Liver (tissue), 9 donors: ENCODE measurements around the gene MUS81. TPM values are rescaled to one million over a fixed set of nuclear protein-coding genes. Genes with fewer than 3 reads are reported as not detected.

Experiments
- DNase-seq: peaks from one replicate; pipeline ENCODE4 v3.0.0-alpha.2; 2017; ENCODE audit warnings: low spot score
- H3K27ac ChIP-seq, 2 donors: one replicate each; pipeline ENCODE4 v1.7.0; 2013; ENCODE audit warnings: inconsistent platforms in 2 of 2, low read length in 2 of 2, control low read depth in 1 of 2, low read depth in 1 of 2, mild to moderate bottlenecking in 1 of 2
- H3K27me3 ChIP-seq, 4 donors: one replicate each; pipeline versions ENCODE4 v1.6.1 to v1.7.0; 2013; ENCODE audit warnings: low read length in 3 of 4, inconsistent platforms in 1 of 4, mild to moderate bottlenecking in 1 of 4, moderate library complexity in 1 of 4; ENCODE audit not compliant: control insufficient read depth in 4 of 4, insufficient read depth in 4 of 4
- H3K36me3 ChIP-seq, 4 donors: one replicate each; pipeline versions ENCODE4 v1.6.1 to v1.7.0; 2013; ENCODE audit warnings: low read length in 3 of 4, mild to moderate bottlenecking in 3 of 4, low read depth in 1 of 4, moderate library complexity in 1 of 4; ENCODE audit not compliant: control insufficient read depth in 4 of 4, insufficient read depth in 3 of 4
- H3K4me1 ChIP-seq, 4 donors: one replicate each; pipeline versions ENCODE4 v1.6.1 to v1.7.0; 2013; ENCODE audit warnings: low read length in 3 of 4, mild to moderate bottlenecking in 3 of 4, moderate library complexity in 1 of 4; ENCODE audit not compliant: control insufficient read depth in 4 of 4, insufficient read depth in 4 of 4
- H3K4me3 ChIP-seq, 3 donors: one replicate each; pipeline versions ENCODE4 v1.6.1 to v1.7.0; 2013; ENCODE audit warnings: low read length in 3 of 3, control low read depth in 1 of 3, low read depth in 1 of 3, mild to moderate bottlenecking in 1 of 3
- H3K9ac ChIP-seq, 2 donors: one replicate each; pipeline ENCODE4 v1.7.0; 2013; ENCODE audit warnings: low read length in 2 of 2, mild to moderate bottlenecking in 2 of 2, moderate library complexity in 2 of 2, control low read depth in 1 of 2, low read depth in 1 of 2
- H3K9me3 ChIP-seq, 4 donors: one replicate each; pipeline versions ENCODE4 v1.6.1 to v1.7.0; 2013; ENCODE audit warnings: low read length in 3 of 4; ENCODE audit not compliant: control insufficient read depth in 4 of 4
- ATF3 ChIP-seq: IDR thresholded peaks from 2 replicates; pipeline ENCODE4 v1.6.1; 2016; ENCODE audit warnings: antibody characterized with exemption
- CTCF ChIP-seq: fragments of 150-350 bp; IDR thresholded peaks from 2 replicates; pipeline ENCODE4 v1.5.1; 2017; ENCODE audit warnings: improper control_type of control experiment, low read depth, low read length; ENCODE audit not compliant: missing input control
- EGR1 ChIP-seq, 2 donors: IDR thresholded peaks; 2 replicates each; pipeline ENCODE4 v1.6.1; 2016 to 2018; ENCODE audit warnings: antibody characterized with exemption in 2 of 2, low read depth in 2 of 2
- FOXA1 ChIP-seq: IDR thresholded peaks from 2 replicates; pipeline ENCODE4 v1.6.1; 2016; ENCODE audit warnings: antibody characterized with exemption
- GABPA ChIP-seq, 2 donors: IDR thresholded peaks in 1 of 2; conservative IDR thresholded peaks in 1 of 2; 2 replicates each; pipeline ENCODE4 v1.6.1; 2016; ENCODE audit warnings: antibody characterized with exemption in 2 of 2, mild to moderate bottlenecking in 1 of 2, moderate library complexity in 1 of 2
- HNF4A ChIP-seq, 2 donors: conservative IDR thresholded peaks; 2 replicates each; pipeline ENCODE4 v1.6.1; 2016; ENCODE audit warnings: antibody characterized with exemption in 2 of 2, mild to moderate bottlenecking in 2 of 2
- HNF4G ChIP-seq: IDR thresholded peaks from 2 replicates; pipeline ENCODE4 v1.6.1; 2016; ENCODE audit warnings: antibody characterized with exemption
- JUND ChIP-seq, 2 donors: IDR thresholded peaks; 2 replicates each; pipeline ENCODE4 v1.6.1; 2016; ENCODE audit warnings: antibody characterized with exemption in 2 of 2
- NR2F2 ChIP-seq: IDR thresholded peaks from 2 replicates; pipeline ENCODE4 v1.6.1; 2016; ENCODE audit warnings: antibody characterized with exemption
- RAD21 ChIP-seq, 2 donors: IDR thresholded peaks; 2 replicates each; pipeline ENCODE4 v1.6.1; 2016; ENCODE audit warnings: antibody characterized with exemption in 2 of 2, mild to moderate bottlenecking in 2 of 2
- RXRA ChIP-seq, 2 donors: IDR thresholded peaks; 2 replicates each; pipeline ENCODE4 v1.6.1; 2017 to 2018; ENCODE audit warnings: antibody characterized with exemption in 2 of 2, mild to moderate bottlenecking in 1 of 2
- SP1 ChIP-seq: IDR thresholded peaks from 2 replicates; pipeline ENCODE4 v1.6.1; 2018; ENCODE audit warnings: antibody characterized with exemption, mild to moderate bottlenecking
- TAF1 ChIP-seq: conservative IDR thresholded peaks from 2 replicates; pipeline ENCODE4 v1.6.1; 2016; ENCODE audit warnings: antibody characterized with exemption, mild to moderate bottlenecking
- YY1 ChIP-seq: IDR thresholded peaks from 2 replicates; pipeline ENCODE4 v1.6.1; 2016; ENCODE audit warnings: antibody characterized with exemption, mild to moderate bottlenecking
- ZBTB33 ChIP-seq: IDR thresholded peaks from 2 replicates; pipeline ENCODE4 v1.6.1; 2016; ENCODE audit warnings: antibody characterized with exemption
- WGBS: extraction: QIAGEN DNeasy Blood & Tissue Kit; methylation state at CpG from one replicate; pipeline ENCODE4 v1.1.7; 2013; 5-methylcytosine and 5-hydroxymethylcytosine counted together
- polyA plus RNA-seq, 2 donors: library from polyadenylated mRNA; stranded (reverse) in 1 of 2; unstranded in 1 of 2; fragments of 200-250 nt in 1 of 2; fragments of >200 nt in 1 of 2; fragmentation: Nextera tagmentation in 1 of 2; extraction: Ambion mirVana in 1 of 2; gene quantifications; one replicate each; pipeline versions ENCODE4 v1.2.1 to v1.2.3, GENCODE V29; 2013 to 2015
- total RNA-seq, 2 donors: library from RNA; depleted of rRNA; stranded (reverse); fragments of >200 nt; gene quantifications; one replicate each; pipeline ENCODE4 v1.2.3, GENCODE V29; 2014
- donor health status: healthy.
- donor health status: healthy.
- donor health status: healthy.
- donor health status: healthy.
- donor health status: healthy.

MUS81 gene
- total and polyA plus RNA-seq, 4 donors = 11.0 to 24.7 (median 16.5) TPM

GRCh38 chr11:65851083-65851579 lies 9.1 kb upstream of the MUS81 start:
- H3K9me3 ChIP-seq = peaks cover 0 to 7% (median 2%) of the 10 kb centered on the region in 4 donors
- H3K4me1 ChIP-seq = peaks cover 0 to 11% (median 4%) of the 10 kb centered on the region in 4 donors
- peaks cover 13 to 38% (median 20%) of the 10 kb centered on the region in 4 donors for H3K36me3 ChIP-seq
- DNase-seq = no peak
- H3K9ac ChIP-seq = no peak overlapping the region
- no peak overlapping the region for H3K4me3 ChIP-seq
- no peak for TF ChIP-seq CTCF
- no peak for TF ChIP-seq EGR1 (IDR thresholded peaks at IDR 0.05; ENCODE audit: low read depth in 2 of 2)
- no peak for TF ChIP-seq HNF4A (conservative IDR thresholded peaks at IDR 0.05)
- no peak for TF ChIP-seq TAF1
- TF ChIP-seq FOXA1 = no peak
- no peak for TF ChIP-seq HNF4G
- TF ChIP-seq JUND (IDR thresholded peaks at IDR 0.05) = no peak
- no peak for TF ChIP-seq RXRA (IDR thresholded peaks at IDR 0.05)
- no peak for TF ChIP-seq RAD21 (IDR thresholded peaks at IDR 0.05)
- WGBS = 93% methylated on average over 14 of the region's 14 CpGs
- H3K27me3 ChIP-seq = no peaks in the 10 kb centered on the region
- H3K27ac ChIP-seq = no peak overlapping the region

GRCh38 chr11:65851811-65852507 lies 8.3 kb upstream of the MUS81 start:
- TF ChIP-seq NR2F2 (no peak), JUND (IDR thresholded peaks at IDR 0.05) (no peak)
- Histone ChIP-seq H3K27me3 (no peaks in the 10 kb centered on the region), H3K4me3 (no peak overlapping the region), H3K4me1 (peaks cover 2 to 19% (median 10%) of the 10 kb centered on the region in 4 donors), H3K36me3 (peaks cover 13 to 39% (median 20%) of the 10 kb centered on the region in 4 donors), H3K9ac (no peak overlapping the region), H3K9me3 (peaks cover 0 to 7% (median 2%) of the 10 kb centered on the region in 4 donors), H3K27ac (no peak overlapping the region)
- WGBS = 90% methylated on average over 10 of the region's 10 CpGs
- DNase-seq = no peak

- H3K9ac ChIP-seq = no peak overlapping the region
- TF ChIP-seq RXRA (IDR thresholded peaks at IDR 0.05) (no peak), ZBTB33 (no peak), CTCF (no peak), NR2F2 (no peak), HNF4A (conservative IDR thresholded peaks at IDR 0.05) (no peak), SP1 (no peak), HNF4G (no peak), ATF3 (no peak), YY1 (no peak), GABPA (IDR thresholded peaks at IDR 0.05 in 1 of 2, conservative IDR thresholded peaks at IDR 0.05 in 1 of 2) (no peak)
- peaks cover 13 to 39% (median 20%) of the 10 kb centered on the region in 4 donors for H3K36me3 ChIP-seq
- WGBS = 93% methylated on average over 33 of the region's 33 CpGs
- no peak overlapping the region for H3K27ac ChIP-seq
- no peak for DNase-seq
- H3K4me3 ChIP-seq = no peak overlapping the region
- peaks cover 0 to 7% (median 2%) of the 10 kb centered on the region in 4 donors for H3K9me3 ChIP-seq
- peaks cover 2 to 19% (median 10%) of the 10 kb centered on the region in 4 donors for H3K4me1 ChIP-seq
- no peaks in the 10 kb centered on the region for H3K27me3 ChIP-seq
Observed at GRCh38 chr11:65852508-65853245, 7.6 kb upstream of the MUS81 start.
